A549 (cell line): Measurements from ENCODE around the gene KCNG2.

Experiments
- CBX8 ChIP-seq: fragments of 200-600 bp; sonication (generic); IDR thresholded peaks from 2 replicates; pipeline ENCODE4 v1.6.1; 2016
- CTCF ChIP-seq: fragments of >200 bp; sonication (Bioruptor Twin); formaldehyde crosslinking; IDR thresholded peaks from 3 replicates; pipeline ENCODE4 v1.5.1; 2016
- EP300 ChIP-seq, 2 experiments: fragments of >200 bp; sonication (Bioruptor Twin); formaldehyde crosslinking; IDR thresholded peaks; 2 replicates in 1 of 2; 3 replicates in 1 of 2; pipeline ENCODE4 v1.6.1; 2016 to 2017
- HMGXB4 ChIP-seq: fragments of 250-450 bp; sonication (Bioruptor Pico); IDR thresholded peaks from 2 replicates; pipeline ENCODE4 v1.5.0; 2021; ENCODE audit warnings: mild to moderate bottlenecking, moderate library complexity, borderline replicate concordance
- JUN ChIP-seq, 2 experiments: fragments of >200 bp; sonication (Bioruptor Twin); formaldehyde crosslinking; IDR thresholded peaks; 2 replicates in 1 of 2; 3 replicates in 1 of 2; pipeline ENCODE4 v1.6.1; 2016 to 2017
- MAX ChIP-seq: IDR thresholded peaks from 2 replicates; pipeline ENCODE4 v1.6.1; 2012
- MAZ ChIP-seq: fragments of 150-350 bp; IDR thresholded peaks from 2 replicates; pipeline ENCODE4 v1.6.1; 2014; ENCODE audit warnings: antibody characterized with exemption, low read depth, low read length, borderline replicate concordance
- PBX3 ChIP-seq: IDR thresholded peaks from 2 replicates; pipeline ENCODE4 v1.6.1; 2012
- POLR2A ChIP-seq: IDR thresholded peaks from 2 replicates; pipeline ENCODE4 v1.6.1; 2012; ENCODE audit warnings: mild to moderate bottlenecking, low read length
- REST ChIP-seq: fragments of 200-600 bp; sonication (generic); IDR thresholded peaks from 2 replicates; pipeline ENCODE4 v1.6.1; 2016; ENCODE audit warnings: antibody characterized with exemption, mild to moderate bottlenecking, moderate library complexity
- RFX5 ChIP-seq: fragments of 450-650 bp; IDR thresholded peaks from 2 replicates; pipeline ENCODE4 v1.7.1; 2014; ENCODE audit warnings: antibody characterized with exemption, mild to moderate bottlenecking, moderate library complexity
- SMC3 ChIP-seq: fragments of >200 bp; sonication (Bioruptor Twin); formaldehyde crosslinking; IDR thresholded peaks from 3 replicates; pipeline ENCODE4 v1.6.1; 2018; ENCODE audit warnings: inconsistent platforms
- SREBF2 ChIP-seq: fragments of 450-650 bp; IDR thresholded peaks from 2 replicates; pipeline ENCODE4 v1.6.1; 2014; ENCODE audit warnings: mild to moderate bottlenecking, moderate library complexity
- TP53 ChIP-seq: fragments of 250-450 bp; sonication (Bioruptor Pico); IDR thresholded peaks from 2 replicates; pipeline ENCODE4 v1.5.0; 2021; ENCODE audit warnings: mild to moderate bottlenecking, moderate library complexity

GRCh38 chr18:79772108-79772864 lies 25.5 kb upstream of the KCNG2 start:
- TF ChIP-seq PBX3 (no peak), JUN (IDR thresholded peaks at IDR 0.05) (no peak), CTCF (no peak), SMC3 (no peak), POLR2A (no peak), EP300 (IDR thresholded peaks at IDR 0.05) (no peak), MAZ (no peak), MAX (no peak), SREBF2 (no peak), TP53 (CRISPR knock-in tag) (no peak), HMGXB4 (CRISPR knock-in tag) (no peak), REST (no peak), RFX5 (no peak), CBX8 (no peak)
